ENCODE results near the gene LIN9. TPM values are rescaled to one million over a fixed set of nuclear protein-coding genes. Genes with fewer than 3 reads are reported as not detected.
"Not testable (repeated sequence)": the region's sequence is repeated elsewhere in the genome, so short reads cannot be mapped to it uniquely, and the experiment has no call there.

LIN9 gene
- total and polyA plus RNA-seq, 7 donors, result 1.1 to 2.6 (median 1.6) TPM

DNA sequence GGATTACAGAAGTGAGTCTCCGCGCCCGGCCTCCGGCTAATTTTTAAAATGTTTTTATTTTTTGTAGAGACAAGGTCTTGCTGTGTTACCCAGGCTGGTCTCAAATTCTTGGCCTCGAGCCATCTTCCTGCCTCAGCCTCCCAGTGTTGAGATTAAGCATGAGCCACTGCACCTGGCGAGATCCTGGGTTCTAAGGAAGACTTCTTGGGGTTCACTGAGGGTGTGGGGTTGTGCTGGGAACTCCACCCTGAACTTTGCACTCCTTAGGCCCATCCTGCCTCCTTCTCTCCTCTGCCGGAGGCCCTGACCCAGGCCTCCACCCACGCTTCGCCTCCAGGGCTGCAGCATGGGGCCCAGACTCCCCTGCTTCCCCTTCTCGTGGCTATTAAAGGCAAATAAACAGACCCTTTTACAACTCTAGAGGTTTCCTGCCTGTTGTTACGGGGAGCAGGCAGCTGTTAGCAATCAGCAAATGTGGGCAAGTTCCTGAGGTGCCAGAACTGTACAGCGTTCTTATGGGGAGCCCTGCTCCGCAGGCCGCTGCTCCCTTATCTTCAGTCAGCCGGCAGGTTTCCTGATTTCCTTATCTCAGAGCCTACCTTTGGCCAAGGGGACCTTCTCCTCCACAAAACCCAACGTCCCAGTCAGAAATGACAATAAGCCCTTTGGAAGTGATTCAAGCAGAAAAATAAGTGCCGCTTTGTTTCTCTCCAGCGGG is 41.0 kb upstream of the LIN9 start:
- Histone ChIP-seq H3K27ac (no peak overlapping the region), H3K27me3 (ENCODE audit: insufficient read depth in 3 of 3, low read length in 2 of 3) (no peaks in the 10 kb centered on the region), H3K9me3 (no peaks in the 10 kb centered on the region), H3K36me3 (ENCODE audit: insufficient read depth in 1 of 2, low read depth in 1 of 2) (no peaks in the 10 kb centered on the region), H3K4me1 (no peaks in the 10 kb centered on the region), H3K4me3 (no peak overlapping the region)
- no peak for DNase-seq
- TF ChIP-seq, protein P1, sequence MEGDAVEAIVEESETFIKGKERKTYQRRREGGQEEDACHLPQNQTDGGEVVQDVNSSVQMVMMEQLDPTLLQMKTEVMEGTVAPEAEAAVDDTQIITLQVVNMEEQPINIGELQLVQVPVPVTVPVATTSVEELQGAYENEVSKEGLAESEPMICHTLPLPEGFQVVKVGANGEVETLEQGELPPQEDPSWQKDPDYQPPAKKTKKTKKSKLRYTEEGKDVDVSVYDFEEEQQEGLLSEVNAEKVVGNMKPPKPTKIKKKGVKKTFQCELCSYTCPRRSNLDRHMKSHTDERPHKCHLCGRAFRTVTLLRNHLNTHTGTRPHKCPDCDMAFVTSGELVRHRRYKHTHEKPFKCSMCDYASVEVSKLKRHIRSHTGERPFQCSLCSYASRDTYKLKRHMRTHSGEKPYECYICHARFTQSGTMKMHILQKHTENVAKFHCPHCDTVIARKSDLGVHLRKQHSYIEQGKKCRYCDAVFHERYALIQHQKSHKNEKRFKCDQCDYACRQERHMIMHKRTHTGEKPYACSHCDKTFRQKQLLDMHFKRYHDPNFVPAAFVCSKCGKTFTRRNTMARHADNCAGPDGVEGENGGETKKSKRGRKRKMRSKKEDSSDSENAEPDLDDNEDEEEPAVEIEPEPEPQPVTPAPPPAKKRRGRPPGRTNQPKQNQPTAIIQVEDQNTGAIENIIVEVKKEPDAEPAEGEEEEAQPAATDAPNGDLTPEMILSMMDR (IDR thresholded peaks at IDR 0.05), result no peak
- WGBS, 3 donors, result 58 to 60% (median 60%) methylated on average over 18 of the region's 18 CpGs
- no peak for ATAC-seq
- intact Hi-C loops (cut with DNase I), result loop anchor here in 1 of 2 donors (10.0 kb wide), 1 partner anchor 95 kb away; no protein-coding TSS in a partner anchor

DNA sequence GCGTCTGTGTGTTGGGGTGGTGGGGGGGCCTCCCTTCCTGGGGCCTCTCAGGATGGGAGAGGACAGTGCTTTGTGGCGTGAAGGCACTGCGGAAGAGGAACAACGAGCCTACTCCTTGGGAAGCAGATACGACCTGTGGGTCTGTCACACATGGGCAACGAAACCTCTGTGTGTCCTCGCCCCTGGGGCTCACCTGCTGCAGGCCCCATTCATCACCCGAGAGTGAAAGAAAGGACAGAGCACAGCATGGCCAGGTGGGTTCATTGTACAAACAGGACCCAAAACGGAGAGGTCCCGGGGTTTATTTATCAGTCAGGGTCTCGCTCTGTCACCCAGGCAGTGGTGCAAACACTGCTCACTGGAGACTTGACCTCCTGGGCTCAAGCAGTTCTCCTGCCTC is 40.1 kb upstream of the LIN9 start:
- ATAC-seq (no peak), DNase-seq (no peak)
- TF ChIP-seq, protein P1 (IDR thresholded peaks at IDR 0.05), result no peak
- Histone ChIP-seq H3K36me3 (ENCODE audit: insufficient read depth in 1 of 2, low read depth in 1 of 2) (no peaks in the 10 kb centered on the region), H3K9me3 (no peaks in the 10 kb centered on the region), H3K27ac (no peak overlapping the region), H3K4me3 (no peak overlapping the region), H3K27me3 (ENCODE audit: insufficient read depth in 3 of 3, low read length in 2 of 3) (no peaks in the 10 kb centered on the region), H3K4me1 (no peaks in the 10 kb centered on the region)
- 89 to 93% (median 89%) methylated on average over 11 of the region's 11 CpGs for WGBS, 3 donors
- intact Hi-C loops (cut with DNase I), result loop anchor here in 1 of 2 donors (10.0 kb wide), 1 partner anchor 94 kb away; no protein-coding TSS in a partner anchor

DNA sequence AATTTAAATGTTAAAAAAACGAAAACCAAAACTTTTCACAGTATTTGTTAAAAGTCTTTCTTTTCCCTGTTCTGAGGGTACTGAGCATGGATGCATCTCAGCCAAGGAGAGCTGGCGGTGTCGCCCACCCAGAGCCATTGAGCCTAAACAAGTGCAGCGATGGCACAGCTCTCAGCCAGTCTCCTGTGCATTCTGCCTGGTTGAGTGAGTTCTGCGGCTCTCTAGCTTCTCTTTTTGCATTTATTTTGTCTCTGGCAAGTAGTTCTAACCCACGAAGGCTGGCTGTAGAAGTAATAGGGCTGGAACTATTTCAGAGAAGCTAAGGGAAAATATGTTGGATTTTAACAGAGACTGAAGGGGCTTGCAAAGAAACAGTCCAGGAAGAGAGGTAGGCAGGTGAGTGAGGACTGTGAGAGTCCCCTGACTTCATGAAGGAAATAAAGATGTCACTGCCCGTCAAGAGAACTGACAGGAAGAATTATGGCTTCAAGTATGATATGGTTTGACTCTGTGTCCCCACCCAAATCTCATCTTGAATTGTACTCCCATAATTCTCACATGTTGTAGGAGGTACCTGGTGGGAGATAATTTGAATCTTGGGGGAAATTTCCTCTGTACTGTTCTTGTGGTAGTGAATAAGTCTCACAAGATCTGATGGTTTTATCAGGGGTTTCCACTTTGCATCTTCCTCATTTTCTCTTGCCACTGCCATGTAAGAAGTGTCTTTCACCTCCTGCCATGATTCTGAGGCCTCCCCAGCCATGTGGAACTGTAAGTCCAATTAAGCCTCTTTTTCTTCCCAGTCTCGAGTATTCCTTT is 35.7 kb upstream of the LIN9 start:
- no peak for ATAC-seq
- WGBS, 3 donors, result 67 to 75% (median 70%) methylated on average over 8 of the region's 8 CpGs
- Histone ChIP-seq H3K4me1 (no peaks in the 10 kb centered on the region), H3K4me3 (no peak overlapping the region), H3K27ac (no peak overlapping the region), H3K9me3 (no peaks in the 10 kb centered on the region), H3K27me3 (ENCODE audit: insufficient read depth in 3 of 3, low read length in 2 of 3) (no peaks in the 10 kb centered on the region), H3K36me3 (ENCODE audit: insufficient read depth in 1 of 2, low read depth in 1 of 2) (no peaks in the 10 kb centered on the region)
- intact Hi-C loops (cut with DNase I), result loop anchor here in 1 of 2 donors (10.0 kb wide), 1 partner anchor 90 kb away; no protein-coding TSS in a partner anchor
- TF ChIP-seq, protein P1 (IDR thresholded peaks at IDR 0.05), result no peak
- DNase-seq, result no peak

DNA sequence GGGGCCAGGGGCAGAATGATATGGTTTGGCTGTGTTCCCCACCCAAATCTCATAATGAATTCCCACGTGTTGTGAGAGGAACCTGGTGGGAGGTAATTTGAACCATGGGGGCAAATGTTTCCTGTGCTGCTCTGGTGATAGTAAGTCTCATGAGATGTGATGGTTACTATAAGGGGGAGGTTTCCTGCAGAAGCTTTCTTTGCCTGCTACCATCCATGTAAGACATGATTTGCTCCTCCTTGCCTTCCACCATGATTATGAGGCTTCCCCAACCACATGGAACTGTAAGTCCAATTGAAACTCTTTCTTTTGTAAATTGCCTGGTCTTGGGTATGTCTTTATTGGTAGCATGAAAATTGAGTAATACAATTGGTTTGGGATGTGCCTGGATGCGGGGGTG is 33.7 kb upstream of the LIN9 start:
- ATAC-seq, result no peak
- TF ChIP-seq, protein P1 (IDR thresholded peaks at IDR 0.05), result no peak
- intact Hi-C loops (cut with DNase I), result loop anchor here in 1 of 2 donors (10.0 kb wide), 1 partner anchor 88 kb away; no protein-coding TSS in a partner anchor
- no peak for DNase-seq
- Histone ChIP-seq H3K4me1 (no peaks in the 10 kb centered on the region), H3K4me3 (no peak overlapping the region), H3K36me3 (ENCODE audit: insufficient read depth in 1 of 2, low read depth in 1 of 2) (no peaks in the 10 kb centered on the region), H3K27ac (no peak overlapping the region), H3K27me3 (ENCODE audit: insufficient read depth in 3 of 3, low read length in 2 of 3) (no peaks in the 10 kb centered on the region), H3K9me3 (no peaks in the 10 kb centered on the region)
- WGBS, 3 donors, result 58 to 79% (median 78%) methylated on average over 1 to 2 of the region's 2 CpGs

DNA sequence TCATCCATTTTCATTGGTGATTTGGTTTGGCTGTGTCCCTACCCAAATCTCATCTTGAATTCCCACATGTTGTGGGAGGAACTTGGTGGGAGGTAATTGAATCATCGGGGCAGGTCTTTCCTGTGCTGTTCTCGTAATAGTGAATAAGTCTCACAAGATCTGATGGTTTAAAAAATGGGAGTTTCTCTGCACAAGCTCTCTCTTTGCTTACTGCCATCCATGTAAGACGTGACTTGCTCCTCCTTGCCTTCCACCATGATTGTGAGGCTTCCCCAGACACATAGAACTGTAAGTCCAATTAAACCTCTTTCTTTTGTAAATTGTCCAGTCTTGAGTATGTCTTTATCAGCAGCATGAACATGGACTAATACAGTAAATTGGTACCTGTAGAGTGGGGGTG is 31.1 kb upstream of the LIN9 start:
- intact Hi-C loops (cut with DNase I), result loop anchor here in 1 of 2 donors (10.0 kb wide), 1 partner anchor 85 kb away; no protein-coding TSS in a partner anchor

More for the DNA sequence above, 31.1 kb upstream of the LIN9 start:
- H3K4me1 ChIP-seq; H3K36me3 ChIP-seq (ENCODE audit: insufficient read depth in 1 of 2, low read depth in 1 of 2); H3K27ac ChIP-seq; H3K27me3 ChIP-seq (ENCODE audit: insufficient read depth in 3 of 3, low read length in 2 of 3); H3K4me3 ChIP-seq; H3K9me3 ChIP-seq; DNase-seq; ATAC-seq: not testable (repeated sequence)
- WGBS, 3 donors, result 87 to 89% (median 88%) methylated on average over 3 of the region's 3 CpGs
